Measurements from ENCODE around the gene MC1R. TPM values are rescaled to one million over a fixed set of nuclear protein-coding genes. Genes with fewer than 3 reads are reported as not detected.
"Not testable (repeated sequence)": the region's sequence is repeated elsewhere in the genome, so short reads cannot be mapped to it uniquely, and the experiment has no call there.

Gene MC1R
- 2.5 and 3.5 TPM in 2 replicates for total RNA-seq (2014; rRNA removed; shearing (Covaris generic))
- polyA plus RNA-seq (2015; cell fraction: cytosol; rRNA removed) = 1.8 and 2.1 TPM in 2 replicates
- 13.3 and 16.5 TPM in 2 replicates for polyA plus RNA-seq (2015; cell fraction: nucleus; rRNA removed)

- DNase-seq (ENCODE audit: low read depth) = no peak
These were observed at the start of gene MC1R for GRCh38 chr16:89918453-89919347. TSS of gene MC1R (plus strand) at chr16:89918862. CDS start at chr16:89919259, 397 bp downstream.

GRCh38 chr16:89869911-89870310 lies 48.8 kb upstream of the MC1R start:
- DNase-seq (ENCODE audit: low read depth) = no peak

GRCh38 chr16:89870440-89870839 lies 48.2 kb upstream of the MC1R start:
- DNase-seq (ENCODE audit: low read depth) = no peak

- no peak for DNase-seq (ENCODE audit: low read depth)
These were observed 46.8 kb upstream of the MC1R start for GRCh38 chr16:89871895-89872294.

GRCh38 chr16:89873109-89873971 lies 45.3 kb upstream of the MC1R start, which contains the start of gene TCF25:
TSS of gene TCF25 (plus strand) at chr16:89873592. CDS start at chr16:89873668, 76 bp downstream.
- peak; percentile 80 for DNase-seq (ENCODE audit: low read depth)

GRCh38 chr16:89873972-89874689 lies 44.5 kb upstream of the MC1R start:
- DNase-seq (ENCODE audit: low read depth) = peak; percentile 81

- not testable (repeated sequence) for DNase-seq (ENCODE audit: low read depth)
These were observed 39.5 kb upstream of the MC1R start for GRCh38 chr16:89879123-89879522.

- no peak for DNase-seq (ENCODE audit: low read depth)
These were observed 37.9 kb upstream of the MC1R start for GRCh38 chr16:89880477-89881367.

GRCh38 chr16:89881368-89881730 lies 37.3 kb upstream of the MC1R start:
- DNase-seq (ENCODE audit: low read depth) = no peak

- no peak for DNase-seq (ENCODE audit: low read depth)
These were observed 35.2 kb upstream of the MC1R start for GRCh38 chr16:89883346-89884040.

- no peak for DNase-seq (ENCODE audit: low read depth)
These were observed 34.6 kb upstream of the MC1R start for GRCh38 chr16:89884041-89884421.

- DNase-seq (ENCODE audit: low read depth) = no peak
These were observed 31.4 kb upstream of the MC1R start for GRCh38 chr16:89887243-89887642.

GRCh38 chr16:89890200-89890599 lies 28.5 kb upstream of the MC1R start:
- no peak for DNase-seq (ENCODE audit: low read depth)

GRCh38 chr16:89890886-89891657 lies 27.6 kb upstream of the MC1R start:
- DNase-seq (ENCODE audit: low read depth) = no peak

- no peak for DNase-seq (ENCODE audit: low read depth)
These were observed 26.5 kb upstream of the MC1R start for GRCh38 chr16:89892055-89892630.

GRCh38 chr16:89892635-89893034 lies 26.0 kb upstream of the MC1R start:
- DNase-seq (ENCODE audit: low read depth) = no peak

GRCh38 chr16:89893642-89894548 lies 24.8 kb upstream of the MC1R start:
- no peak for DNase-seq (ENCODE audit: low read depth)

Measured in HT1080 (cell line).